AG04449 (cell line): ENCODE data around the gene TNRC6C.

ENCODE experiments used
- CTCF ChIA-PET: fragments of 350-600 bp; formaldehyde crosslinking; extraction: SDS; loops from one replicate; lab custom pipeline; 2021; ENCODE audit warnings: antibody characterized with exemption; lab: Yijun Ruan, JAX
- POLR2A ChIA-PET: fragments of 400-600, 350-600 bp; formaldehyde crosslinking; extraction: SDS; loops from one replicate; lab custom pipeline; 2020; ENCODE audit warnings: antibody characterized with exemption, inconsistent platforms; lab: Yijun Ruan, JAX
- DNase-seq: peaks from one replicate; pipeline ENCODE4 v3.0.0-alpha.2; 2010; ENCODE audit warnings: low read depth, low spot score
- H3K4me3 ChIP-seq: 2 replicates; pipeline ENCODE4 v1.5.1; 2011; ENCODE audit warnings: low read depth, mild to moderate bottlenecking, control low read depth, low read length
- TF ChIP-seq, protein P1 (sequence below): IDR thresholded peaks from one replicate; pipeline ENCODE4 v1.5.1; 2011; ENCODE audit warnings: mild to moderate bottlenecking, moderate library complexity, low read length, control low read depth, inconsistent platforms; ENCODE audit not compliant: insufficient read depth; ENCODE audit errors: missing control alignments

The TNRC6C gene

GRCh38 chr17:77916264-77916663, 42.2 kb upstream of the TNRC6C start:
- no peak for DNase-seq
- POLR2A ChIA-PET, result interaction anchor here (1.3 kb wide), 1 partner anchor 42 kb away, joined by 3 read pairs; the partner anchor contains the start of gene TNRC6C
- TF ChIP-seq, protein P1, sequence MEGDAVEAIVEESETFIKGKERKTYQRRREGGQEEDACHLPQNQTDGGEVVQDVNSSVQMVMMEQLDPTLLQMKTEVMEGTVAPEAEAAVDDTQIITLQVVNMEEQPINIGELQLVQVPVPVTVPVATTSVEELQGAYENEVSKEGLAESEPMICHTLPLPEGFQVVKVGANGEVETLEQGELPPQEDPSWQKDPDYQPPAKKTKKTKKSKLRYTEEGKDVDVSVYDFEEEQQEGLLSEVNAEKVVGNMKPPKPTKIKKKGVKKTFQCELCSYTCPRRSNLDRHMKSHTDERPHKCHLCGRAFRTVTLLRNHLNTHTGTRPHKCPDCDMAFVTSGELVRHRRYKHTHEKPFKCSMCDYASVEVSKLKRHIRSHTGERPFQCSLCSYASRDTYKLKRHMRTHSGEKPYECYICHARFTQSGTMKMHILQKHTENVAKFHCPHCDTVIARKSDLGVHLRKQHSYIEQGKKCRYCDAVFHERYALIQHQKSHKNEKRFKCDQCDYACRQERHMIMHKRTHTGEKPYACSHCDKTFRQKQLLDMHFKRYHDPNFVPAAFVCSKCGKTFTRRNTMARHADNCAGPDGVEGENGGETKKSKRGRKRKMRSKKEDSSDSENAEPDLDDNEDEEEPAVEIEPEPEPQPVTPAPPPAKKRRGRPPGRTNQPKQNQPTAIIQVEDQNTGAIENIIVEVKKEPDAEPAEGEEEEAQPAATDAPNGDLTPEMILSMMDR, result no peak
- H3K4me3 ChIP-seq, result no peak overlapping the region
- CTCF ChIA-PET, result interaction anchor here (1.5 kb wide), 1 partner anchor 374 kb away, joined by 3 read pairs; no protein-coding TSS in a partner anchor

- TF ChIP-seq, protein P1, result no peak
- DNase-seq, result no peak
- POLR2A ChIA-PET, result interaction anchor here (1.3 kb wide), 1 partner anchor 42 kb away, joined by 3 read pairs; the partner anchor contains the start of gene TNRC6C
- CTCF ChIA-PET, result interaction anchor here (1.5 kb wide), 1 partner anchor 374 kb away, joined by 3 read pairs; no protein-coding TSS in a partner anchor
- H3K4me3 ChIP-seq, result no peak overlapping the region
Observed at GRCh38 chr17:77916703-77917481, 41.6 kb upstream of the TNRC6C start.

GRCh38 chr17:77919276-77919675, 39.2 kb upstream of the TNRC6C start:
- ChIA-PET POLR2A (no interaction called here), CTCF (no interaction called here)
- DNase-seq, result no peak
- no peak overlapping the region for H3K4me3 ChIP-seq
- TF ChIP-seq, protein P1, result no peak

DNA sequence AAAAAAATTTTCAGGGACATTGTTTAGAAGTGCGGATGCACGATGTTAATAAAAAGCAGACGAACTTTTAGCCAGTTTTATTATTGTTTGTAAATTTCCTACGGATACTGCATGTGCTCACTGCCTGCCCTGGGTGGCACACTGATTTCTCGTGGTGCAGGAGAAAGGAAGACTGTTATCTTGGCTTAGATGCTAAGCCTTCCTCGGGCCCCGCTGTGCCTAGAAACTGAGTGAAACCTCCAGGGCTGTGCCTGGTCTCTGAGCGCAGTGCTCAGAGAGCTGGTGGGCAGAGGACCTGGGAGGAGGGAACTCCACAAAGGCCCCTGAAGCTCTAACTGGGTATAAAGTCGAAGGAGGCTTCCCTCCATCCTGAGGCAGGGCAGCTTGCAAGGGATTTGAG, 35.4 kb upstream of the TNRC6C start:
- no peak for DNase-seq
- TF ChIP-seq, protein P1, result no peak
- no peak overlapping the region for H3K4me3 ChIP-seq
- POLR2A ChIA-PET, result interaction anchor here (1.4 kb wide), 1 partner anchor 35 kb away, joined by 3 read pairs; the partner anchor contains the start of gene TNRC6C
- CTCF ChIA-PET, result no interaction called here

GRCh38 chr17:77923776-77924513, 34.6 kb upstream of the TNRC6C start:
- TF ChIP-seq, protein P1, result no peak
- DNase-seq, result no peak
- POLR2A ChIA-PET, result no interaction called here
- no peak overlapping the region for H3K4me3 ChIP-seq
- CTCF ChIA-PET, result no interaction called here
